HepG2 (cell line): Measurements from ENCODE around the gene LLGL1. TPM values are rescaled to one million over a fixed set of nuclear protein-coding genes. Genes with fewer than 3 reads are reported as not detected.
A peak's percentile ranks its signal among the peaks of the same experiment; 100 is the strongest.

Experiments used
- DNMT1 ChIP-seq: sonication (generic); formaldehyde crosslinking; IDR thresholded peaks from 2 replicates; pipeline ENCODE4 v1.5.1; 2020; ENCODE audit warnings: mild to moderate bottlenecking, missing genetic modification reagents
- FOXO1 ChIP-seq: sonication (generic); formaldehyde crosslinking; IDR thresholded peaks from 2 replicates; pipeline ENCODE4 v1.4.0; 2020; ENCODE audit warnings: missing genetic modification reagents
- GATAD2A ChIP-seq: IDR thresholded peaks from 2 replicates; pipeline ENCODE4 v1.6.1; 2016
- HDAC2 ChIP-seq: sonication (generic); formaldehyde crosslinking; IDR thresholded peaks from 2 replicates; pipeline ENCODE4 v1.4.0; 2020; ENCODE audit warnings: missing genetic modification reagents
- HNRNPLL ChIP-seq: fragments of 200-400 bp; formaldehyde crosslinking; IDR thresholded peaks from 2 replicates; pipeline ENCODE4 v1.6.1; 2017; ENCODE audit warnings: mild to moderate bottlenecking, low read depth, low read length; ENCODE audit not compliant: poor library complexity, severe bottlenecking
- ISL2 ChIP-seq: sonication (generic); formaldehyde crosslinking; IDR thresholded peaks from 2 replicates; pipeline ENCODE4 v1.5.0; 2020; ENCODE audit warnings: missing genetic modification reagents
- KAT7 ChIP-seq: IDR thresholded peaks from 2 replicates; pipeline ENCODE4 v1.6.1; 2018; ENCODE audit warnings: borderline replicate concordance, missing compliant biosample characterization
- KDM1A ChIP-seq: IDR thresholded peaks from 2 replicates; pipeline ENCODE4 v1.6.1; 2016; ENCODE audit warnings: missing compliant biosample characterization
- LCORL ChIP-seq, 2 experiments: fragments of 450-650 bp in 1 of 2; sonication (generic) in 1 of 2; formaldehyde crosslinking in 1 of 2; IDR thresholded peaks; 2 replicates each; pipeline versions ENCODE4 v1.5.0 to v1.6.1; 2017 to 2020; ENCODE audit warnings: antibody characterized with exemption in 1 of 2, missing genetic modification reagents in 1 of 2
- NPAS2 ChIP-seq: sonication (generic); formaldehyde crosslinking; IDR thresholded peaks from 2 replicates; pipeline ENCODE4 v1.8.0; 2022; ENCODE audit warnings: mild to moderate bottlenecking, missing genetic modification reagents, borderline replicate concordance
- NRL ChIP-seq: sonication (generic); formaldehyde crosslinking; IDR thresholded peaks from 2 replicates; pipeline ENCODE4 v1.5.0; 2020; ENCODE audit warnings: missing genetic modification reagents, mild to moderate bottlenecking, moderate library complexity, borderline replicate concordance
- PHF5A ChIP-seq: IDR thresholded peaks from one replicate; pipeline ENCODE4 v1.6.1; 2018; ENCODE audit warnings: low read depth, missing genetic modification reagents; ENCODE audit not compliant: unreplicated experiment
- REL ChIP-seq: sonication (generic); formaldehyde crosslinking; conservative IDR thresholded peaks from 2 replicates; pipeline ENCODE4 v1.8.0; 2022; ENCODE audit warnings: mild to moderate bottlenecking, missing genetic modification reagents, moderate library complexity
- RELA ChIP-seq: sonication (generic); formaldehyde crosslinking; IDR thresholded peaks from 2 replicates; pipeline ENCODE4 v1.4.0; 2020; ENCODE audit warnings: missing genetic modification reagents
- THAP11 ChIP-seq: IDR thresholded peaks from 2 replicates; pipeline ENCODE4 v1.6.1; 2016; ENCODE audit warnings: missing biosample characterization, missing genetic modification reagents
- ZNF17 ChIP-seq: sonication (generic); formaldehyde crosslinking; IDR thresholded peaks from 2 replicates; pipeline ENCODE4 v1.5.0; 2020; ENCODE audit warnings: mild to moderate bottlenecking, missing genetic modification reagents
- ZNF234 ChIP-seq: sonication (generic); formaldehyde crosslinking; conservative IDR thresholded peaks from 2 replicates; pipeline ENCODE4 v1.5.1; 2020; ENCODE audit warnings: mild to moderate bottlenecking, missing genetic modification reagents
- ZNF331 ChIP-seq: sonication (generic); formaldehyde crosslinking; IDR thresholded peaks from 2 replicates; pipeline ENCODE4 v1.4.0; 2020; ENCODE audit warnings: missing genetic modification reagents
- ZNF460 ChIP-seq: sonication (generic); formaldehyde crosslinking; IDR thresholded peaks from 2 replicates; pipeline ENCODE4 v1.5.1; 2020; ENCODE audit warnings: missing genetic modification reagents, mild to moderate bottlenecking, borderline replicate concordance
- ZNF850 ChIP-seq: sonication (generic); formaldehyde crosslinking; conservative IDR thresholded peaks from 2 replicates; pipeline ENCODE4 v1.9.0; 2021; ENCODE audit warnings: mild to moderate bottlenecking, missing genetic modification reagents
- polyA plus RNA-seq, 8 experiments: library from polyadenylated mRNA; depleted of rRNA in 3 of 8; stranded (reverse) in 7 of 8; unstranded in 1 of 8; fragments of >200 nt; fragmentation: Illumina TruSeq in 4 of 8; extraction: Trizol in 4 of 8; gene quantifications; 2 replicates each; pipeline versions ENCODE4 v1.2.1 to v1.2.3, GENCODE V29; 2011 to 2016; ENCODE audit warnings: low read depth in 4 of 8, missing spikeins in 1 of 8, mixed read lengths in 1 of 8; ENCODE audit not compliant: insufficient read depth in 1 of 8
- total RNA-seq, 5 experiments: library from RNA; depleted of rRNA; stranded (reverse); fragments of >200 nt; fragmentation: Illumina TruSeq; extraction: Trizol; gene quantifications; 2 replicates each; pipeline ENCODE4 v1.2.3, GENCODE V29; 2016; ENCODE audit warnings: low read depth in 1 of 5
- TF ChIP-seq, protein P1 (sequence below): sonication (generic); formaldehyde crosslinking; IDR thresholded peaks from 2 replicates; pipeline ENCODE4 v1.9.0; 2022; ENCODE audit warnings: missing genetic modification reagents, mild to moderate bottlenecking, borderline replicate concordance
- TF ChIP-seq, protein P2 (sequence below): sonication (generic); formaldehyde crosslinking; IDR thresholded peaks from 2 replicates; pipeline ENCODE4 v1.5.0; 2020; ENCODE audit warnings: mild to moderate bottlenecking, missing genetic modification reagents, moderate library complexity
- TF ChIP-seq, protein P3 (sequence below): IDR thresholded peaks from 2 replicates; pipeline ENCODE4 v1.6.1; 2016; ENCODE audit warnings: low read depth, borderline replicate concordance
- TF ChIP-seq, protein P4 (sequence below): sonication (generic); formaldehyde crosslinking; IDR thresholded peaks from 2 replicates; pipeline ENCODE4 v1.4.0; 2020; ENCODE audit warnings: mild to moderate bottlenecking, missing genetic modification reagents

The LLGL1 gene
- total and polyA plus RNA-seq, 2 of the 13 experiments (the other 11 are each of a cell fraction or from before 2014, with no cell fraction given), result 15.0 to 15.3 TPM

DNA sequence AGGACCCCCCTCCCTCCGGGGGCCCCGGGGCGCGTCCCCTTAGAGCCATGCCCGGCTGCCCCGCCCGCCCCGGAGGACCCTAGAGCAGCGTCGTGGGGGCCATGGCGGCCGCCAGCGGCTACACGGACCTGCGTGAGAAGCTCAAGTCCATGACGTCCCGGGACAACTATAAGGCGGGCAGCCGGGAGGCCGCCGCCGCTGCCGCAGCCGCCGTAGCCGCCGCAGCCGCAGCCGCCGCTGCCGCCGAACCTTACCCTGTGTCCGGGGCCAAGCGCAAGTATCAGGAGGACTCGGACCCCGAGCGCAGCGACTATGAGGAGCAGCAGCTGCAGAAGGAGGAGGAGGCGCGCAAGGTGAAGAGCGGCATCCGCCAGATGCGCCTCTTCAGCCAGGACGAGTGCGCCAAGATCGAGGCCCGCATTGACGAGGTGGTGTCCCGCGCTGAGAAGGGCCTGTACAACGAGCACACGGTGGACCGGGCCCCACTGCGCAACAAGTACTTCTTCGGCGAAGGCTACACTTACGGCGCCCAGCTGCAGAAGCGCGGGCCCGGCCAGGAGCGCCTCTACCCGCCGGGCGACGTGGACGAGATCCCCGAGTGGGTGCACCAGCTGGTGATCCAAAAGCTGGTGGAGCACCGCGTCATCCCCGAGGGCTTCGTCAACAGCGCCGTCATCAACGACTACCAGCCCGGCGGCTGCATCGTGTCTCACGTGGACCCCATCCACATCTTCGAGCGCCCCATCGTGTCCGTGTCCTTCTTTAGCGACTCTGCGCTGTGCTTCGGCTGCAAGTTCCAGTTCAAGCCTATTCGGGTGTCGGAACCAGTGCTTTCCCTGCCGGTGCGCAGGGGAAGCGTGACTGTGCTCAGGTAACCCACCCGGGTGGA lies 41.0 kb upstream of the LLGL1 start (continued):
- TF ChIP-seq, protein P1, sequence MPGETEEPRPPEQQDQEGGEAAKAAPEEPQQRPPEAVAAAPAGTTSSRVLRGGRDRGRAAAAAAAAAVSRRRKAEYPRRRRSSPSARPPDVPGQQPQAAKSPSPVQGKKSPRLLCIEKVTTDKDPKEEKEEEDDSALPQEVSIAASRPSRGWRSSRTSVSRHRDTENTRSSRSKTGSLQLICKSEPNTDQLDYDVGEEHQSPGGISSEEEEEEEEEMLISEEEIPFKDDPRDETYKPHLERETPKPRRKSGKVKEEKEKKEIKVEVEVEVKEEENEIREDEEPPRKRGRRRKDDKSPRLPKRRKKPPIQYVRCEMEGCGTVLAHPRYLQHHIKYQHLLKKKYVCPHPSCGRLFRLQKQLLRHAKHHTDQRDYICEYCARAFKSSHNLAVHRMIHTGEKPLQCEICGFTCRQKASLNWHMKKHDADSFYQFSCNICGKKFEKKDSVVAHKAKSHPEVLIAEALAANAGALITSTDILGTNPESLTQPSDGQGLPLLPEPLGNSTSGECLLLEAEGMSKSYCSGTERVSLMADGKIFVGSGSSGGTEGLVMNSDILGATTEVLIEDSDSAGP, result no peak
- TF ChIP-seq ZNF234, result no peak
- TF ChIP-seq HDAC2 (CRISPR knock-in tag), result 0 out of 2 replicates have a peak, but pooled peaks have one; percentile 30
- TF ChIP-seq, protein P2, sequence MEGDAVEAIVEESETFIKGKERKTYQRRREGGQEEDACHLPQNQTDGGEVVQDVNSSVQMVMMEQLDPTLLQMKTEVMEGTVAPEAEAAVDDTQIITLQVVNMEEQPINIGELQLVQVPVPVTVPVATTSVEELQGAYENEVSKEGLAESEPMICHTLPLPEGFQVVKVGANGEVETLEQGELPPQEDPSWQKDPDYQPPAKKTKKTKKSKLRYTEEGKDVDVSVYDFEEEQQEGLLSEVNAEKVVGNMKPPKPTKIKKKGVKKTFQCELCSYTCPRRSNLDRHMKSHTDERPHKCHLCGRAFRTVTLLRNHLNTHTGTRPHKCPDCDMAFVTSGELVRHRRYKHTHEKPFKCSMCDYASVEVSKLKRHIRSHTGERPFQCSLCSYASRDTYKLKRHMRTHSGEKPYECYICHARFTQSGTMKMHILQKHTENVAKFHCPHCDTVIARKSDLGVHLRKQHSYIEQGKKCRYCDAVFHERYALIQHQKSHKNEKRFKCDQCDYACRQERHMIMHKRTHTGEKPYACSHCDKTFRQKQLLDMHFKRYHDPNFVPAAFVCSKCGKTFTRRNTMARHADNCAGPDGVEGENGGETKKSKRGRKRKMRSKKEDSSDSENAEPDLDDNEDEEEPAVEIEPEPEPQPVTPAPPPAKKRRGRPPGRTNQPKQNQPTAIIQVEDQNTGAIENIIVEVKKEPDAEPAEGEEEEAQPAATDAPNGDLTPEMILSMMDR (CRISPR knock-in tag), result peak; percentile 32; the same call in 1 of the 2 replicates
- TF ChIP-seq HNRNPLL, result peak; percentile 82
- TF ChIP-seq, protein P3, sequence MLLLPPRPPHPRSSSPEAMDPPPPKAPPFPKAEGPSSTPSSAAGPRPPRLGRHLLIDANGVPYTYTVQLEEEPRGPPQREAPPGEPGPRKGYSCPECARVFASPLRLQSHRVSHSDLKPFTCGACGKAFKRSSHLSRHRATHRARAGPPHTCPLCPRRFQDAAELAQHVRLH (CRISPR knock-in tag), result no peak
- TF ChIP-seq LCORL (IDR thresholded peaks at IDR 0.05), result no peak
- TF ChIP-seq LCORL (CRISPR knock-in tag; IDR thresholded peaks at IDR 0.05), result 0 out of 2 replicates have a peak, but pooled peaks have one; percentile 41
- TF ChIP-seq ZNF460 (CRISPR knock-in tag), result no peak
- TF ChIP-seq THAP11 (CRISPR knock-in tag), result 0 out of 2 replicates have a peak, but pooled peaks have one; percentile 10
- TF ChIP-seq ZNF17 (CRISPR knock-in tag), result no peak
- peak; percentile 73; the same call in 1 of the 2 replicates for TF ChIP-seq NRL (CRISPR knock-in tag)
- TF ChIP-seq DNMT1, result peak; percentile 18; the same call in 1 of the 2 replicates
- no peak for TF ChIP-seq NPAS2 (CRISPR knock-in tag)
- no peak for TF ChIP-seq REL
- no peak for TF ChIP-seq ZNF850
- peak; percentile 36; the same call in 1 of the 2 replicates for TF ChIP-seq ZNF331 (CRISPR knock-in tag)
- no peak; the same call in 1 of the 2 replicates for TF ChIP-seq FOXO1 (CRISPR knock-in tag)
- 0 out of 2 replicates have a peak, but pooled peaks have one; percentile 11 for TF ChIP-seq GATAD2A (CRISPR knock-in tag)
- TF ChIP-seq KDM1A (CRISPR knock-in tag), result no peak
- peak; percentile 45; the same call in 1 of the 2 replicates for TF ChIP-seq KAT7
- 0 out of 2 replicates have a peak, but pooled peaks have one; percentile 19 for TF ChIP-seq ISL2 (CRISPR knock-in tag)
- TF ChIP-seq, protein P4, sequence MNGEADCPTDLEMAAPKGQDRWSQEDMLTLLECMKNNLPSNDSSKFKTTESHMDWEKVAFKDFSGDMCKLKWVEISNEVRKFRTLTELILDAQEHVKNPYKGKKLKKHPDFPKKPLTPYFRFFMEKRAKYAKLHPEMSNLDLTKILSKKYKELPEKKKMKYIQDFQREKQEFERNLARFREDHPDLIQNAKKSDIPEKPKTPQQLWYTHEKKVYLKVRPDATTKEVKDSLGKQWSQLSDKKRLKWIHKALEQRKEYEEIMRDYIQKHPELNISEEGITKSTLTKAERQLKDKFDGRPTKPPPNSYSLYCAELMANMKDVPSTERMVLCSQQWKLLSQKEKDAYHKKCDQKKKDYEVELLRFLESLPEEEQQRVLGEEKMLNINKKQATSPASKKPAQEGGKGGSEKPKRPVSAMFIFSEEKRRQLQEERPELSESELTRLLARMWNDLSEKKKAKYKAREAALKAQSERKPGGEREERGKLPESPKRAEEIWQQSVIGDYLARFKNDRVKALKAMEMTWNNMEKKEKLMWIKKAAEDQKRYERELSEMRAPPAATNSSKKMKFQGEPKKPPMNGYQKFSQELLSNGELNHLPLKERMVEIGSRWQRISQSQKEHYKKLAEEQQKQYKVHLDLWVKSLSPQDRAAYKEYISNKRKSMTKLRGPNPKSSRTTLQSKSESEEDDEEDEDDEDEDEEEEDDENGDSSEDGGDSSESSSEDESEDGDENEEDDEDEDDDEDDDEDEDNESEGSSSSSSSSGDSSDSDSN (CRISPR knock-in tag), result peak; percentile 80
- TF ChIP-seq PHF5A (CRISPR knock-in tag), result no peak
- TF ChIP-seq RELA, result no peak
